PC-9 (cell line): Measurements from ENCODE around the gene C9orf78.

Experiments
- EZH2 ChIP-seq: fragments of 200-600 bp; sonication (generic); IDR thresholded peaks from 2 replicates; pipeline ENCODE4 v1.8.0; 2017; ENCODE audit warnings: antibody characterized with exemption, low read depth
- TF ChIP-seq, protein P1 (sequence below): fragments of 200-600 bp; sonication (generic); conservative IDR thresholded peaks from 2 replicates; pipeline ENCODE4 v1.6.1; 2017; ENCODE audit warnings: mixed run types, antibody characterized with exemption, mild to moderate bottlenecking, moderate library complexity

- TF ChIP-seq, protein P1, sequence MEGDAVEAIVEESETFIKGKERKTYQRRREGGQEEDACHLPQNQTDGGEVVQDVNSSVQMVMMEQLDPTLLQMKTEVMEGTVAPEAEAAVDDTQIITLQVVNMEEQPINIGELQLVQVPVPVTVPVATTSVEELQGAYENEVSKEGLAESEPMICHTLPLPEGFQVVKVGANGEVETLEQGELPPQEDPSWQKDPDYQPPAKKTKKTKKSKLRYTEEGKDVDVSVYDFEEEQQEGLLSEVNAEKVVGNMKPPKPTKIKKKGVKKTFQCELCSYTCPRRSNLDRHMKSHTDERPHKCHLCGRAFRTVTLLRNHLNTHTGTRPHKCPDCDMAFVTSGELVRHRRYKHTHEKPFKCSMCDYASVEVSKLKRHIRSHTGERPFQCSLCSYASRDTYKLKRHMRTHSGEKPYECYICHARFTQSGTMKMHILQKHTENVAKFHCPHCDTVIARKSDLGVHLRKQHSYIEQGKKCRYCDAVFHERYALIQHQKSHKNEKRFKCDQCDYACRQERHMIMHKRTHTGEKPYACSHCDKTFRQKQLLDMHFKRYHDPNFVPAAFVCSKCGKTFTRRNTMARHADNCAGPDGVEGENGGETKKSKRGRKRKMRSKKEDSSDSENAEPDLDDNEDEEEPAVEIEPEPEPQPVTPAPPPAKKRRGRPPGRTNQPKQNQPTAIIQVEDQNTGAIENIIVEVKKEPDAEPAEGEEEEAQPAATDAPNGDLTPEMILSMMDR, result no peak
- no peak for TF ChIP-seq EZH2
Observed at GRCh38 chr9:129876815-129877214, 41.7 kb upstream of the C9orf78 start.
